D721Med (cell line): ENCODE results near the gene PIK3C2G.

Experiments
- DNase-seq: peaks from one replicate; pipeline ENCODE4 v3.0.0; 2011; ENCODE audit warnings: low spot score; ENCODE audit not compliant: insufficient read length
- FAIRE-seq: peaks from 2 replicates; lab custom pipeline; 2011; peaks lifted over from hg19 to GRCh38; lab: Jason Lieb, UNC
- CTCF ChIP-seq: IDR thresholded peaks from 2 replicates; pipeline ENCODE4 v1.5.1; 2012; ENCODE audit warnings: mild to moderate bottlenecking, control low read depth; ENCODE audit not compliant: insufficient read depth; ENCODE audit errors: missing control alignments

The PIK3C2G gene

GRCh38 chr12:18419311-18419710, 158.0 kb downstream of the PIK3C2G start:
- DNase-seq (no peak), FAIRE-seq (peak; percentile 58)
- no peak for TF ChIP-seq CTCF

DNA sequence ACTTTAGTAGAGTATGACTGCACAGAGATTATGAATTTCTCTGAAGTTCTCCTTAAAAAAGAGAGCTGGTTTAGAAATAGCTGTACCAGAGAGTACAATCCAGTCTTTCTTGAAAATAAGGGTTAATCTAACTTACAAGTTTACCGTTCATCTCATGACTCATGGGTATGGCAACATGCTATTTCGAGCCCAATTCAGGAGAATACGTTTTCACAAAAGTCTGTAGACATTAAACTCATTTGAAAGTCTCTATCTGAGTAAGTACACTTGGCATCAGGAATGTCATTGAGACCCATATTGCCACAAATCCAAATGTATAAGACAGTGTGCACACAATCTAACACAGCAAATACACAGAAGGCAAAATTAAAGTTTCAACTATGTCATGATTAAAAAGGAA, 160.5 kb downstream of the PIK3C2G start:
- FAIRE-seq: no peak
- no peak for DNase-seq
- no peak for TF ChIP-seq CTCF

DNA sequence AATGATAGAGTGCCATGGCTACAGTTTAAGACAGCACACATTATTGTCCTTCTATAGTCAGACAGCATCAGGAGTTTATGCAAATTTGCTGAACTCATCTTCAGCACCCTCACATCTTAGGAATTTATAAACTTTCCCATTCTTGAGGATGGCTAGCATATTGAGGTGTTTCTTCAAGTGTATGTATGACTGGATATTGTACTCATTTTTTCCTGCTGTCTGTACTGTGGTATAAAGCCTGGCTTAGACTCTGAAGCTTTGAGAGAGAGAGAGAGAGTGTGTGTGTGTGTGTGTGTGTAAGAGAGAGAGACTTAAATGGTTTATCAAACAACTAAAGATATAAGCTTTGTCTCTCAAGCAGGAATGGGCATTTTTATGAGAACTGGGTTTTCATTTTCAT, 161.6 kb downstream of the PIK3C2G start:
- no peak for DNase-seq
- FAIRE-seq: no peak
- no peak for TF ChIP-seq CTCF

DNA sequence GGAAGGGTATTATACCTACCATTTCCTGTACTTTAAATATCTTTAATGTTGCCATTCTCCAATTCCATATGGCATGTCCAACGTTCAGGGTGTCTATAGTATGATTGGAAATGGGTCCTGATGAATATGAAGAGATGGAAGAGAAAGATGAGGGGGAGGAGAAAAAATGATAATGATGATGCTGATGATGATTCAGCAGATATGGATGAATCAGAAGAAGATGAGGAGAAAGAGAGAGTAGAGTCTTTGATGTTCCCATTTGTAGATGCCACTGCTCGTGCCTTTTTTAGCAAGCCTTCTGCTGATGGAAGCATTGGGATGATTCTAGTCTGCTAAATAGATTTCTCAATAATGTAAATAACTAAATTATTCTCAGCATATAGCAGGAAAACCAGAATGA, 163.5 kb downstream of the PIK3C2G start:
- FAIRE-seq (no peak), DNase-seq (no peak)
- no peak for TF ChIP-seq CTCF

- peak; percentile 25 for FAIRE-seq
- TF ChIP-seq CTCF: no peak
Observed at GRCh38 chr12:18427520-18427919, 166.2 kb downstream of the PIK3C2G start.

GRCh38 chr12:18428416-18428815, 167.1 kb downstream of the PIK3C2G start:
- FAIRE-seq: no peak
- DNase-seq: no peak
- no peak for TF ChIP-seq CTCF

More at GRCh38 chr12:18427520-18427919, 166.2 kb downstream of the PIK3C2G start:
- no peak for DNase-seq

- TF ChIP-seq CTCF: no peak
- DNase-seq (no peak), FAIRE-seq (no peak)
Observed at GRCh38 chr12:18429366-18429765, 168.0 kb downstream of the PIK3C2G start.
